H9 (cell line): Measurements from ENCODE around the gene NKAIN4. TPM values are rescaled to one million over a fixed set of nuclear protein-coding genes. Genes with fewer than 3 reads are reported as not detected.

Source experiments
- DNase-seq: peaks from one replicate; pipeline ENCODE4 v3.0.0-alpha.2; 2017
- H2AFZ ChIP-seq: one replicate; pipeline ENCODE4 v1.6.1; 2013; ENCODE audit warnings: mild to moderate bottlenecking, low read length, control low read depth, moderate library complexity
- H2AK5ac ChIP-seq: 2 replicates; pipeline ENCODE4 v1.6.1; 2013; ENCODE audit warnings: low read length, control low read depth, mixed read lengths; ENCODE audit not compliant: insufficient read length
- H2BK120ac ChIP-seq: one replicate; pipeline ENCODE4 v1.6.1; 2013; ENCODE audit warnings: low read depth, mild to moderate bottlenecking, low read length, control low read depth, inconsistent platforms; ENCODE audit not compliant: poor library complexity, severe bottlenecking
- H2BK12ac ChIP-seq: 2 replicates; pipeline ENCODE4 v1.6.1; 2013; ENCODE audit warnings: low read length, control low read depth, mixed read lengths, low read depth; ENCODE audit not compliant: insufficient read length
- H2BK15ac ChIP-seq: 2 replicates; pipeline ENCODE4 v1.6.1; 2013; ENCODE audit warnings: low read depth, low read length, control low read depth
- H2BK20ac ChIP-seq: one replicate; pipeline ENCODE4 v1.6.1; 2013; ENCODE audit warnings: low read depth, mild to moderate bottlenecking, low read length, control low read depth, inconsistent platforms; ENCODE audit not compliant: poor library complexity, severe bottlenecking
- H2BK5ac ChIP-seq: 2 replicates; pipeline ENCODE4 v1.6.1; 2013; ENCODE audit warnings: low read length, control low read depth, mixed read lengths; ENCODE audit not compliant: insufficient read length
- H3K14ac ChIP-seq: 2 replicates; pipeline ENCODE4 v1.6.1; 2013; ENCODE audit warnings: low read length, control low read depth; ENCODE audit not compliant: insufficient read depth
- H3K18ac ChIP-seq: 2 replicates; pipeline ENCODE4 v1.6.1; 2013; ENCODE audit warnings: low read depth, mild to moderate bottlenecking, mixed read lengths, low read length, control low read depth; ENCODE audit not compliant: insufficient read length
- H3K23ac ChIP-seq: 2 replicates; pipeline ENCODE4 v1.6.1; 2013; ENCODE audit warnings: low read length, control low read depth, mixed read lengths, low read depth; ENCODE audit not compliant: insufficient read length
- H3K23me2 ChIP-seq: 2 replicates; pipeline ENCODE4 v1.6.1; 2013; ENCODE audit warnings: low read depth, mild to moderate bottlenecking, mixed read lengths, low read length, control low read depth; ENCODE audit not compliant: insufficient read length, poor library complexity, severe bottlenecking
- H3K27ac ChIP-seq: 2 replicates; pipeline ENCODE4 v1.5.1; 2013; ENCODE audit warnings: low read length, control low read depth, mixed read lengths, low read depth; ENCODE audit not compliant: insufficient read length
- H3K27me3 ChIP-seq: 2 replicates; pipeline ENCODE4 v1.6.1; 2013; ENCODE audit warnings: low read length, control low read depth, inconsistent platforms; ENCODE audit not compliant: insufficient read depth
- H3K4ac ChIP-seq: 2 replicates; pipeline ENCODE4 v1.6.1; 2013; ENCODE audit warnings: low read depth, mild to moderate bottlenecking, control low read depth, inconsistent platforms, low read length, moderate library complexity
- H3K4me1 ChIP-seq: 2 replicates; pipeline ENCODE4 v1.6.1; 2013; ENCODE audit warnings: low read length, control low read depth, inconsistent platforms; ENCODE audit not compliant: insufficient read depth
- H3K4me2 ChIP-seq: 2 replicates; pipeline ENCODE4 v1.6.1; 2013; ENCODE audit warnings: low read length, control low read depth, mixed read lengths; ENCODE audit not compliant: insufficient read length, insufficient read depth
- H3K56ac ChIP-seq: 2 replicates; pipeline ENCODE4 v1.6.1; 2013; ENCODE audit warnings: low read depth, mild to moderate bottlenecking, mixed read lengths, low read length, control low read depth; ENCODE audit not compliant: insufficient read length
- H3K79me1 ChIP-seq: 2 replicates; pipeline ENCODE4 v1.6.1; 2013; ENCODE audit warnings: low read depth, mild to moderate bottlenecking, moderate library complexity, low read length, control low read depth, inconsistent platforms; ENCODE audit not compliant: insufficient read depth, poor library complexity, severe bottlenecking
- H3K79me2 ChIP-seq: 2 replicates; pipeline ENCODE4 v1.6.1; 2013; ENCODE audit warnings: low read length, control low read depth, inconsistent platforms; ENCODE audit not compliant: insufficient read depth
- H3K9ac ChIP-seq: 2 replicates; pipeline ENCODE4 v1.6.1; 2013; ENCODE audit warnings: low read length, control low read depth, mixed read lengths; ENCODE audit not compliant: insufficient read length; ENCODE audit errors: extremely low read depth
- H3K9me3 ChIP-seq: one replicate; pipeline ENCODE4 v1.6.1; 2013; ENCODE audit warnings: low read depth, low read length, inconsistent platforms; ENCODE audit not compliant: control insufficient read depth
- H3T11ph ChIP-seq: one replicate; pipeline ENCODE4 v1.6.1; 2013; ENCODE audit warnings: mild to moderate bottlenecking, low read length, control low read depth, inconsistent platforms
- H4K20me1 ChIP-seq: one replicate; pipeline ENCODE4 v1.6.1; 2013; ENCODE audit not compliant: control insufficient read depth, insufficient read length, insufficient read depth
- H4K5ac ChIP-seq: 2 replicates; pipeline ENCODE4 v1.6.1; 2013; ENCODE audit warnings: low read depth, mild to moderate bottlenecking, mixed read lengths, low read length, control low read depth; ENCODE audit not compliant: insufficient read length
- H4K8ac ChIP-seq: replicated peaks from 2 replicates; pipeline ENCODE4 v1.6.1; 2013; ENCODE audit warnings: low read length, control low read depth, mixed read lengths, low read depth; ENCODE audit not compliant: insufficient read length
- H4K91ac ChIP-seq: 2 replicates; pipeline ENCODE4 v1.6.1; 2013; ENCODE audit warnings: low read depth, mild to moderate bottlenecking, moderate library complexity, mixed read lengths, low read length, control low read depth; ENCODE audit not compliant: insufficient read length
- H3K27ac Mint-ChIP-seq, 3 experiments: 2 replicates in 2 of 3; 3 replicates in 1 of 3; pipeline ENCODE4 v1.8.0; 2020 to 2021; ENCODE audit warnings: mixed read lengths in 3 of 3, mild to moderate bottlenecking in 1 of 3, moderate library complexity in 1 of 3
- H3K27me3 Mint-ChIP-seq: 2 replicates; pipeline ENCODE4 v1.8.0; 2021; ENCODE audit warnings: low read depth, mild to moderate bottlenecking, moderate library complexity, mixed read lengths
- H3K36me3 Mint-ChIP-seq, 3 experiments: 2 replicates in 2 of 3; 3 replicates in 1 of 3; pipeline ENCODE4 v1.8.0; 2020 to 2021; ENCODE audit warnings: low read depth in 3 of 3, mixed read lengths in 3 of 3; ENCODE audit not compliant: insufficient read depth in 1 of 3
- H3K4me1 Mint-ChIP-seq, 2 experiments: 2 replicates each; pipeline ENCODE4 v1.8.0; 2020; ENCODE audit warnings: mixed read lengths in 2 of 2
- H3K4me3 Mint-ChIP-seq, 2 experiments: 2 replicates in 1 of 2; 3 replicates in 1 of 2; pipeline ENCODE4 v1.8.0; 2020 to 2021; ENCODE audit warnings: mild to moderate bottlenecking in 2 of 2, mixed read lengths in 2 of 2, moderate library complexity in 1 of 2
- H3K9me3 Mint-ChIP-seq, 2 experiments: 2 replicates in 1 of 2; 3 replicates in 1 of 2; pipeline ENCODE4 v1.8.0; 2020; ENCODE audit warnings: mild to moderate bottlenecking in 2 of 2, mixed read lengths in 2 of 2, moderate library complexity in 1 of 2
- CTCF ChIP-seq: fragments of 200-600 bp; sonication (generic); conservative IDR thresholded peaks from 3 replicates; pipeline ENCODE4 v1.8.0; 2021; ENCODE audit warnings: antibody characterized with exemption, mild to moderate bottlenecking
- WGBS: extraction: QIAGEN DNeasy Blood & Tissue Kit; methylation state at CpG from one replicate; pipeline ENCODE4 v1.1.7; 2013; ENCODE audit warnings: missing lambda C conversion rate, low lambda C conversion rate, mixed read lengths; ENCODE audit not compliant: insufficient read length; ENCODE audit errors: extremely low coverage; 5-methylcytosine and 5-hydroxymethylcytosine counted together
- total RNA-seq: library from RNA; stranded (reverse); gene quantifications from 2 replicates; pipeline ENCODE4 v1.2.1, GENCODE V29; 2021

The NKAIN4 gene
- total RNA-seq, 1 experiment from 2014 or later, result 20.9 TPM

- H3T11ph ChIP-seq, result no peak overlapping the region
- no peak overlapping the region for H3K56ac ChIP-seq
- no peak overlapping the region for H4K8ac ChIP-seq
- Mint-ChIP-seq H3K27ac (peak overlapping the region in 1 of 3 experiments; percentile 10; a peak in 3 of 7 replicates), H3K4me3 (no peak overlapping the region), H3K27me3 (no peaks in the 10 kb centered on the region), H3K9me3 (no peaks in the 10 kb centered on the region), H3K36me3 (peaks cover 15 to 68% (median 54%) of the 10 kb centered on the region in 3 experiments; a peak in 6 of 7 replicates), H3K4me1 (no peaks in the 10 kb centered on the region)
- no peak overlapping the region for H2AK5ac ChIP-seq
- H3K27ac ChIP-seq, result no peak overlapping the region
- no peak for TF ChIP-seq CTCF
- H4K5ac ChIP-seq, result no peak overlapping the region
- H3K23me2 ChIP-seq, result peaks cover 3% of the 10 kb centered on the region
- no peak overlapping the region for H2BK15ac ChIP-seq
- no peaks in the 10 kb centered on the region for H3K79me1 ChIP-seq
- H3K4me1 ChIP-seq, result no peaks in the 10 kb centered on the region
- H3K14ac ChIP-seq, result no peak overlapping the region; the same call in 1 of the 2 replicates
- no peak overlapping the region for H3K4ac ChIP-seq
- H3K4me2 ChIP-seq, result no peak overlapping the region
- no peaks in the 10 kb centered on the region for H3K79me2 ChIP-seq
- no CpG with 5 or more reads among the region's 33 CpGs for WGBS
- no peaks in the 10 kb centered on the region for H4K20me1 ChIP-seq
- no peak overlapping the region for H3K18ac ChIP-seq
- DNase-seq, result no peak
- H2AFZ ChIP-seq, result no peak overlapping the region
- H3K27me3 ChIP-seq, result no peaks in the 10 kb centered on the region
- H2BK12ac ChIP-seq, result no peak overlapping the region
- H3K23ac ChIP-seq, result no peak overlapping the region
- no peak overlapping the region for H2BK20ac ChIP-seq
- H3K9ac ChIP-seq, result no peak overlapping the region
- H2BK5ac ChIP-seq, result no peak overlapping the region
- no peaks in the 10 kb centered on the region for H3K9me3 ChIP-seq
- no peak overlapping the region for H2BK120ac ChIP-seq
- H4K91ac ChIP-seq, result no peak overlapping the region
Measured at GRCh38 chr20:63283397-63284082, 29.3 kb upstream of the NKAIN4 start.
